HL-60 (cell line): ENCODE measurements around the gene EID2.

Experiments
- POLR2AphosphoS5 ChIP-seq: IDR thresholded peaks from 2 replicates; pipeline ENCODE4 v1.6.1; 2012; ENCODE audit warnings: low read depth
- TF ChIP-seq, protein P1 (sequence below): IDR thresholded peaks from 2 replicates; pipeline ENCODE4 v1.6.1; 2012; ENCODE audit warnings: low read depth; ENCODE audit not compliant: insufficient replicate concordance
- TF ChIP-seq, protein P2 (sequence below): IDR thresholded peaks from one replicate; pipeline ENCODE4 v1.5.1; 2011; ENCODE audit warnings: low read length, control low read depth, inconsistent platforms; ENCODE audit not compliant: insufficient read depth

DNA sequence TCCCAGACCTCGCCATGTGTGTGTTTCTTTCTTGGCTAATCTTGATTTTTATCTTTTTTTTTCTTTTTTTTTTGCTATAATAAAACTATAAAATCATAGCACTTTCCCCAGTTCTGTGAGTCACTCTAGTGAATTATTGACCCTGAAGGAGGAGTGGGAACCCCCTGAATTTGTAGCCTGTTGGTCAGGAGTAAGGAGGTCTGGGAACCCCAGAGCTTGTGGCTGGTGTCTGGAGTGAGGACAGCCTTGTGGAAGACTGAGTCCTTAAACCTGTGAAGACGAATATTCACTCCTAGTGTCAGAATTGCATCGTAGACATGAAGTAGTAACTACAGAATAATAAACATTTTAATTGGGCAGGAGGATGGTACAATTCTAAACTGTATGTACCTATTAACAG lies 14.8 kb downstream of the EID2 start:
- TF ChIP-seq, protein P1, sequence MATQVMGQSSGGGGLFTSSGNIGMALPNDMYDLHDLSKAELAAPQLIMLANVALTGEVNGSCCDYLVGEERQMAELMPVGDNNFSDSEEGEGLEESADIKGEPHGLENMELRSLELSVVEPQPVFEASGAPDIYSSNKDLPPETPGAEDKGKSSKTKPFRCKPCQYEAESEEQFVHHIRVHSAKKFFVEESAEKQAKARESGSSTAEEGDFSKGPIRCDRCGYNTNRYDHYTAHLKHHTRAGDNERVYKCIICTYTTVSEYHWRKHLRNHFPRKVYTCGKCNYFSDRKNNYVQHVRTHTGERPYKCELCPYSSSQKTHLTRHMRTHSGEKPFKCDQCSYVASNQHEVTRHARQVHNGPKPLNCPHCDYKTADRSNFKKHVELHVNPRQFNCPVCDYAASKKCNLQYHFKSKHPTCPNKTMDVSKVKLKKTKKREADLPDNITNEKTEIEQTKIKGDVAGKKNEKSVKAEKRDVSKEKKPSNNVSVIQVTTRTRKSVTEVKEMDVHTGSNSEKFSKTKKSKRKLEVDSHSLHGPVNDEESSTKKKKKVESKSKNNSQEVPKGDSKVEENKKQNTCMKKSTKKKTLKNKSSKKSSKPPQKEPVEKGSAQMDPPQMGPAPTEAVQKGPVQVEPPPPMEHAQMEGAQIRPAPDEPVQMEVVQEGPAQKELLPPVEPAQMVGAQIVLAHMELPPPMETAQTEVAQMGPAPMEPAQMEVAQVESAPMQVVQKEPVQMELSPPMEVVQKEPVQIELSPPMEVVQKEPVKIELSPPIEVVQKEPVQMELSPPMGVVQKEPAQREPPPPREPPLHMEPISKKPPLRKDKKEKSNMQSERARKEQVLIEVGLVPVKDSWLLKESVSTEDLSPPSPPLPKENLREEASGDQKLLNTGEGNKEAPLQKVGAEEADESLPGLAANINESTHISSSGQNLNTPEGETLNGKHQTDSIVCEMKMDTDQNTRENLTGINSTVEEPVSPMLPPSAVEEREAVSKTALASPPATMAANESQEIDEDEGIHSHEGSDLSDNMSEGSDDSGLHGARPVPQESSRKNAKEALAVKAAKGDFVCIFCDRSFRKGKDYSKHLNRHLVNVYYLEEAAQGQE: no peak
- TF ChIP-seq, protein P2, sequence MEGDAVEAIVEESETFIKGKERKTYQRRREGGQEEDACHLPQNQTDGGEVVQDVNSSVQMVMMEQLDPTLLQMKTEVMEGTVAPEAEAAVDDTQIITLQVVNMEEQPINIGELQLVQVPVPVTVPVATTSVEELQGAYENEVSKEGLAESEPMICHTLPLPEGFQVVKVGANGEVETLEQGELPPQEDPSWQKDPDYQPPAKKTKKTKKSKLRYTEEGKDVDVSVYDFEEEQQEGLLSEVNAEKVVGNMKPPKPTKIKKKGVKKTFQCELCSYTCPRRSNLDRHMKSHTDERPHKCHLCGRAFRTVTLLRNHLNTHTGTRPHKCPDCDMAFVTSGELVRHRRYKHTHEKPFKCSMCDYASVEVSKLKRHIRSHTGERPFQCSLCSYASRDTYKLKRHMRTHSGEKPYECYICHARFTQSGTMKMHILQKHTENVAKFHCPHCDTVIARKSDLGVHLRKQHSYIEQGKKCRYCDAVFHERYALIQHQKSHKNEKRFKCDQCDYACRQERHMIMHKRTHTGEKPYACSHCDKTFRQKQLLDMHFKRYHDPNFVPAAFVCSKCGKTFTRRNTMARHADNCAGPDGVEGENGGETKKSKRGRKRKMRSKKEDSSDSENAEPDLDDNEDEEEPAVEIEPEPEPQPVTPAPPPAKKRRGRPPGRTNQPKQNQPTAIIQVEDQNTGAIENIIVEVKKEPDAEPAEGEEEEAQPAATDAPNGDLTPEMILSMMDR: no peak
- no peak for TF ChIP-seq POLR2AphosphoS5
